ENCODE results near the gene ADD1. TPM values are rescaled to one million over a fixed set of nuclear protein-coding genes. Genes with fewer than 3 reads are reported as not detected.

Gene ADD1
- total and polyA plus RNA-seq, 2 of the 13 experiments (the other 11 are each of a cell fraction or from before 2014, with no cell fraction given), result 73.9 to 122 TPM

DNA sequence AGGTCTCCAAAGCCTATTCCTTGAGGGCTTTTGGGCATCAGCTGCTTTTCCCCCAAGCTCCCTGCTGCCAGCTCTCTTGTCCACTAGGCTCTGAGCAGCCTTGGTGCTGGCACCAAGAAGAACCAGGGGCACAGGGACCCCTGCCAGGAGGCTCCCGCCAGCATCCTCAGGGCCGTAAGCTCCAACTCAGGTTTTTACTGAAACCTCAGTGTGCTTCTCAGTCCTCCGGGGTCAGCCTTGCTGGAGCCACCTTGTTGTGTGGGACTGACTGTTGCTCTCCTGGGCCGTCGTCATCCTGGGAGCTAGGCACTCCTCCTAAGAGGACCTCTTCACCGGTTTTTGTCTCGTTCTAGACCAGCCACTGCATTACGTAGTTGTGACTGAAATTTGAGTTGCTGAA is 80.6 kb downstream of the ADD1 start:
- ChIA-PET POLR2A (no interaction called here), CTCF (ENCODE audit: low intra/inter-chr PET ratio, low total read pairs) (no interaction called here)
- in situ Hi-C loops (cut with HindIII; ENCODE audit: extremely low pct_ligation_motif_present, low pct_unique_long_range_greater_than_20kb) (no loop called here), intact Hi-C loops (cut with micrococcal nuclease; ENCODE audit: unreplicated experiment) (no loop called here)
- no peak for TF ChIP-seq REPIN1 (CRISPR knock-in tag; IDR thresholded peaks at IDR 0.05; ENCODE audit: borderline replicate concordance, low read depth)
- TF ChIP-seq, protein P1, sequence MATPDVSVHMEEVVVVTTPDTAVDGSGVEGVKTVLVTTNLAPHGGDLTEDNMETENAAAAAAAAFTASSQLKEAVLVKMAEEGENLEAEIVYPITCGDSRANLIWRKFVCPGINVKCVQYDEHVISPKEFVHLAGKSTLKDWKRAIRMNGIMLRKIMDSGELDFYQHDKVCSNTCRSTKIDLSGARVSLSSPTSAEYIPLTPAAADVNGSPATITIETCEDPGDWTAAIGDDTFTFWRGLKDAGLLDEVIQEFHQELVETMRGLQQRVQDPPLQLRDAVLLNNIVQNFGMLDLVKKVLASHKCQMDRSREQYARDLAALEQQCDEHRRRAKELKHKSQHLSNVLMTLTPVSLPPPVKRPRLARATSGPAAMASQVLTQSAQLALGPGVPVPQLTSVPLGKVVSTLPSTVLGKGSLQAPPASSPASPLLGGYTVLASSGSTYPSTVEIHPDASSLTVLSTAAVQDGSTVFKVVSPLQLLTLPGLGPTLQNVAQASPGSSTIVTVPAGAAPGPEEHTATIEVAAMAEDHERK (CRISPR knock-in tag; IDR thresholded peaks at IDR 0.05; ENCODE audit: low read depth), result no peak
- TF ChIP-seq PRMT3 (CRISPR knock-in tag; IDR thresholded peaks at IDR 0.05; ENCODE audit: borderline replicate concordance, low read depth), result no peak
- no peak for TF ChIP-seq NFIB (CRISPR knock-in tag; IDR thresholded peaks at IDR 0.05; ENCODE audit: borderline replicate concordance)
- TF ChIP-seq SNAPC2 (CRISPR knock-in tag; IDR thresholded peaks at IDR 0.05), result no peak
- TF ChIP-seq ISL2 (CRISPR knock-in tag; IDR thresholded peaks at IDR 0.05), result no peak
- TF ChIP-seq FIP1L1 (IDR thresholded peaks at IDR 0.05; ENCODE audit: borderline replicate concordance, insufficient read depth, low read depth, low read length), result no peak
- TF ChIP-seq ZNF652 (CRISPR knock-in tag; IDR thresholded peaks at IDR 0.05; ENCODE audit: borderline replicate concordance, low read depth), result no peak
- no peak for TF ChIP-seq ZNF75D (CRISPR knock-in tag; IDR thresholded peaks at IDR 0.05; ENCODE audit: borderline replicate concordance)
- TF ChIP-seq, protein P2, sequence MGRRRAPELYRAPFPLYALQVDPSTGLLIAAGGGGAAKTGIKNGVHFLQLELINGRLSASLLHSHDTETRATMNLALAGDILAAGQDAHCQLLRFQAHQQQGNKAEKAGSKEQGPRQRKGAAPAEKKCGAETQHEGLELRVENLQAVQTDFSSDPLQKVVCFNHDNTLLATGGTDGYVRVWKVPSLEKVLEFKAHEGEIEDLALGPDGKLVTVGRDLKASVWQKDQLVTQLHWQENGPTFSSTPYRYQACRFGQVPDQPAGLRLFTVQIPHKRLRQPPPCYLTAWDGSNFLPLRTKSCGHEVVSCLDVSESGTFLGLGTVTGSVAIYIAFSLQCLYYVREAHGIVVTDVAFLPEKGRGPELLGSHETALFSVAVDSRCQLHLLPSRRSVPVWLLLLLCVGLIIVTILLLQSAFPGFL (CRISPR knock-in tag; IDR thresholded peaks at IDR 0.05), result no peak
- TF ChIP-seq HDAC6 (IDR thresholded peaks at IDR 0.05; ENCODE audit: low read depth, low read length), result no peak
- TF ChIP-seq, protein P3, sequence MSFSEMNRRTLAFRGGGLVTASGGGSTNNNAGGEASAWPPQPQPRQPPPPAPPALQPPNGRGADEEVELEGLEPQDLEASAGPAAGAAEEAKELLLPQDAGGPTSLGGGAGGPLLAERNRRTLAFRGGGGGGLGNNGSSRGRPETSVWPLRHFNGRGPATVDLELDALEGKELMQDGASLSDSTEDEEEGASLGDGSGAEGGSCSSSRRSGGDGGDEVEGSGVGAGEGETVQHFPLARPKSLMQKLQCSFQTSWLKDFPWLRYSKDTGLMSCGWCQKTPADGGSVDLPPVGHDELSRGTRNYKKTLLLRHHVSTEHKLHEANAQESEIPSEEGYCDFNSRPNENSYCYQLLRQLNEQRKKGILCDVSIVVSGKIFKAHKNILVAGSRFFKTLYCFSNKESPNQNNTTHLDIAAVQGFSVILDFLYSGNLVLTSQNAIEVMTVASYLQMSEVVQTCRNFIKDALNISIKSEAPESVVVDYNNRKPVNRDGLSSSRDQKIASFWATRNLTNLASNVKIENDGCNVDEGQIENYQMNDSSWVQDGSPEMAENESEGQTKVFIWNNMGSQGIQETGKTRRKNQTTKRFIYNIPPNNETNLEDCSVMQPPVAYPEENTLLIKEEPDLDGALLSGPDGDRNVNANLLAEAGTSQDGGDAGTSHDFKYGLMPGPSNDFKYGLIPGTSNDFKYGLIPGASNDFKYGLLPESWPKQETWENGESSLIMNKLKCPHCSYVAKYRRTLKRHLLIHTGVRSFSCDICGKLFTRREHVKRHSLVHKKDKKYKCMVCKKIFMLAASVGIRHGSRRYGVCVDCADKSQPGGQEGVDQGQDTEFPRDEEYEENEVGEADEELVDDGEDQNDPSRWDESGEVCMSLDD (CRISPR knock-in tag; IDR thresholded peaks at IDR 0.05; ENCODE audit: borderline replicate concordance), result no peak
- no peak for TF ChIP-seq CCDC6 (CRISPR knock-in tag; IDR thresholded peaks at IDR 0.05)
- TF ChIP-seq, protein P4, sequence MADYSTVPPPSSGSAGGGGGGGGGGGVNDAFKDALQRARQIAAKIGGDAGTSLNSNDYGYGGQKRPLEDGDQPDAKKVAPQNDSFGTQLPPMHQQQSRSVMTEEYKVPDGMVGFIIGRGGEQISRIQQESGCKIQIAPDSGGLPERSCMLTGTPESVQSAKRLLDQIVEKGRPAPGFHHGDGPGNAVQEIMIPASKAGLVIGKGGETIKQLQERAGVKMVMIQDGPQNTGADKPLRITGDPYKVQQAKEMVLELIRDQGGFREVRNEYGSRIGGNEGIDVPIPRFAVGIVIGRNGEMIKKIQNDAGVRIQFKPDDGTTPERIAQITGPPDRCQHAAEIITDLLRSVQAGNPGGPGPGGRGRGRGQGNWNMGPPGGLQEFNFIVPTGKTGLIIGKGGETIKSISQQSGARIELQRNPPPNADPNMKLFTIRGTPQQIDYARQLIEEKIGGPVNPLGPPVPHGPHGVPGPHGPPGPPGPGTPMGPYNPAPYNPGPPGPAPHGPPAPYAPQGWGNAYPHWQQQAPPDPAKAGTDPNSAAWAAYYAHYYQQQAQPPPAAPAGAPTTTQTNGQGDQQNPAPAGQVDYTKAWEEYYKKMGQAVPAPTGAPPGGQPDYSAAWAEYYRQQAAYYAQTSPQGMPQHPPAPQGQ (CRISPR knock-in tag; IDR thresholded peaks at IDR 0.05; ENCODE audit: borderline replicate concordance), result no peak
- TF ChIP-seq NR2F2 (IDR thresholded peaks at IDR 0.05; ENCODE audit: borderline replicate concordance, low read depth), result no peak
- Histone ChIP-seq H3K4me1 (ENCODE audit: insufficient read depth, low read length) (no peaks in the 10 kb centered on the region; the same call in 1 of the 2 replicates), H4K20me1 (ENCODE audit: insufficient read depth, low read length) (no peaks in the 10 kb centered on the region), H2AFZ (ENCODE audit: low read length) (no peak overlapping the region), H3K4me3 (replicated peaks in 1 of 3; ENCODE audit: insufficient read depth in 1 of 3, low read depth in 2 of 3, low read length in 3 of 3) (no peak overlapping the region), H3K27me3 (ENCODE audit: control insufficient read depth in 1 of 2, insufficient read depth in 2 of 2, low read length in 2 of 2) (no peaks in the 10 kb centered on the region), H3K9me3 (ENCODE audit: low read length) (no peaks in the 10 kb centered on the region), H3K27ac (ENCODE audit: extremely low read length, insufficient read depth, low read length) (no peak overlapping the region), H3K79me2 (ENCODE audit: insufficient read depth, low read length) (peaks cover 2% of the 10 kb centered on the region), H3K36me3 (replicated peaks in 1 of 2; ENCODE audit: control insufficient read depth in 1 of 2, insufficient read depth in 2 of 2, low read length in 2 of 2) (peaks cover 29 to 58% of the 10 kb centered on the region in 2 experiments), H3K9ac (ENCODE audit: insufficient read depth, low read depth, low read length) (no peak overlapping the region), H3K4me2 (ENCODE audit: low read depth, low read length) (no peak overlapping the region)
- no TSS peak for BruUV-seq (replicated peaks)
- ATAC-seq (no peak), DNase-seq (ENCODE audit: low spot score) (no peak), FAIRE-seq (no peak)
- 93% methylated on average over 7 of the region's 8 CpGs for WGBS (ENCODE audit: low lambda C conversion rate)
